ENCODE results near the gene GLIPR1L1. TPM values are rescaled to one million over a fixed set of nuclear protein-coding genes. Genes with fewer than 3 reads are reported as not detected.

Gene GLIPR1L1
- total RNA-seq, 2 experiments from 2014 or later = not detected

DNA sequence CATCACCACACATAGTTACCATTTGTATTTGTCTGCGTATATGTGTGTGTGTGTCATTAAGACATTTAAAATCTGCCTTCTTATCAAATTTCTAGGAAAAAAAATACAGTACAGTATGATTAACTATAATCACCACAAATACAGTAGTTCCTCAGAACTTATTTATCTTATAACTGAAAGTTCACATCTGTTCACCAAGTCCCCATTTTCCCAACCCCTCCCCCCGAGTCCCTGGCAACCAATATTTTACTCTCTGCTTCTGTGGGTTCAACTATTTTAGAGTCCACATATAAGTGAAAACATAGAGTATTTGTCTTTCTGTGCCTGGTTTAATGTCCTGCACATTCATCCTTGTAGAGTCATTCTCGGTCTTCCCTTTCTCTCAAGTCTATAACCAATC, 16.7 kb upstream of the GLIPR1L1 start:
- intact Hi-C loops (cut with DNase I, micrococcal nuclease) = no loop called here
- no peak for TF ChIP-seq CTCF (IDR thresholded peaks at IDR 0.05)
- DNase-seq (no peak), ATAC-seq (ENCODE audit: poor library complexity) (no peak)
- Mint-ChIP-seq H3K27ac (no peak overlapping the region), H3K4me1 (ENCODE audit: low read depth) (no peaks in the 10 kb centered on the region), H3K36me3 (ENCODE audit: low read depth) (no peaks in the 10 kb centered on the region), H3K4me3 (no peak overlapping the region), H3K9me3 (no peaks in the 10 kb centered on the region), H3K27me3 (peaks cover 6% of the 10 kb centered on the region)
- H3K36me3 ChIP-seq (ENCODE audit: insufficient read depth, low read length) = no peaks in the 10 kb centered on the region
- no peak overlapping the region for H3K27ac ChIP-seq (ENCODE audit: low read depth in 1 of 2, low read length in 2 of 2)
- POLR2A ChIA-PET = no interaction called here
- H3K4me3 ChIP-seq (ENCODE audit: low read length) = no peak overlapping the region
- CTCF ChIA-PET = no interaction called here
- H3K9me3 ChIP-seq (ENCODE audit: control insufficient read depth in 1 of 2, insufficient read depth in 1 of 2, low read length in 2 of 2) = no peaks in the 10 kb centered on the region
- H3K27me3 ChIP-seq (ENCODE audit: control insufficient read depth in 1 of 2, insufficient read depth in 2 of 2, low read length in 2 of 2) = peaks cover 0 to 4% of the 10 kb centered on the region in 2 experiments
- no peaks in the 10 kb centered on the region for H3K4me1 ChIP-seq (ENCODE audit: insufficient read depth, low read length)

DNA sequence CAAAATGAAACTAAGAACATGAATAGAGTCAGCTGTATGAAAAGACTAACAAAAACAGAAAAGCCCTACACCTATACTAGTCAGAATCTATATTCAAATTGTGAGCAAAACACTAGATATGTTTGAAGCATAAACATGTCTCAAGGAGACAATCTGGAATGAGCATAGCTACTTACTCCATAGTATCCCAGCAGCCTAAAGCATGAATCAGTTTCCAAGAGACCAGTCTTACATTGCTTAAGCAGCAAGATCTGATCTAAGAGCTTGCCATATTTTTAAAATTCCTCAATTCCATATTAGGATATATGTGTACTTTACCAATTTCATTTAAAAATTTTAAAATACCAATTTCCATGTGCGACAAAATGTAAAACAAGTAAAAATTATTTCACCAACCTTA, 12.0 kb upstream of the GLIPR1L1 start:
- Mint-ChIP-seq H3K27me3 (peaks cover 19% of the 10 kb centered on the region), H3K27ac (no peak overlapping the region), H3K4me1 (ENCODE audit: low read depth) (no peaks in the 10 kb centered on the region), H3K36me3 (ENCODE audit: low read depth) (no peaks in the 10 kb centered on the region), H3K4me3 (no peak overlapping the region), H3K9me3 (no peaks in the 10 kb centered on the region)
- DNase-seq (no peak), ATAC-seq (ENCODE audit: poor library complexity) (no peak)
- Histone ChIP-seq H3K36me3 (ENCODE audit: insufficient read depth, low read length) (no peaks in the 10 kb centered on the region), H3K27me3 (ENCODE audit: control insufficient read depth in 1 of 2, insufficient read depth in 2 of 2, low read length in 2 of 2) (peaks cover 0 to 8% of the 10 kb centered on the region in 2 experiments), H3K4me1 (ENCODE audit: insufficient read depth, low read length) (no peaks in the 10 kb centered on the region), H3K9me3 (ENCODE audit: control insufficient read depth in 1 of 2, insufficient read depth in 1 of 2, low read length in 2 of 2) (no peaks in the 10 kb centered on the region), H3K4me3 (ENCODE audit: low read length) (no peak overlapping the region), H3K27ac (ENCODE audit: low read depth in 1 of 2, low read length in 2 of 2) (no peak overlapping the region)
- ChIA-PET POLR2A (no interaction called here), CTCF (no interaction called here)
- TF ChIP-seq CTCF (IDR thresholded peaks at IDR 0.05) = no peak
- intact Hi-C loops (cut with DNase I, micrococcal nuclease) = no loop called here

GRCh38 chr12:75323663-75324062, 10.8 kb upstream of the GLIPR1L1 start:
- H3K36me3 ChIP-seq (ENCODE audit: insufficient read depth, low read length) = no peaks in the 10 kb centered on the region
- Mint-ChIP-seq H3K27ac (no peak overlapping the region), H3K9me3 (no peaks in the 10 kb centered on the region), H3K27me3 (peaks cover 30% of the 10 kb centered on the region), H3K4me3 (no peak overlapping the region), H3K4me1 (ENCODE audit: low read depth) (no peaks in the 10 kb centered on the region), H3K36me3 (ENCODE audit: low read depth) (no peaks in the 10 kb centered on the region)
- ATAC-seq (ENCODE audit: poor library complexity) (no peak), DNase-seq (no peak)
- H3K4me1 ChIP-seq (ENCODE audit: insufficient read depth, low read length) = no peaks in the 10 kb centered on the region
- intact Hi-C loops (cut with DNase I, micrococcal nuclease) = no loop called here
- POLR2A ChIA-PET = no interaction called here
- no peaks in the 10 kb centered on the region for H3K9me3 ChIP-seq (ENCODE audit: control insufficient read depth in 1 of 2, insufficient read depth in 1 of 2, low read length in 2 of 2)
- CTCF ChIA-PET = interaction anchor here (1.7 kb wide), 1 partner anchor 10 kb away, joined by 4 read pairs; no protein-coding TSS in a partner anchor
- no peak for TF ChIP-seq CTCF (IDR thresholded peaks at IDR 0.05)
- peaks cover 0 to 9% of the 10 kb centered on the region in 2 experiments for H3K27me3 ChIP-seq (ENCODE audit: control insufficient read depth in 1 of 2, insufficient read depth in 2 of 2, low read length in 2 of 2)
- no peak overlapping the region for H3K4me3 ChIP-seq (ENCODE audit: low read length)
- no peak overlapping the region for H3K27ac ChIP-seq (ENCODE audit: low read depth in 1 of 2, low read length in 2 of 2)
